GM21526 (cell line): ENCODE measurements around the gene KBTBD13.
"Not testable (repeated sequence)": the region's sequence is repeated elsewhere in the genome, so short reads cannot be mapped to it uniquely, and the experiment has no call there.

ENCODE experiments used
- ATAC-seq: cut with Tn5 transposase; IDR thresholded peaks from one replicate; pipeline ENCODE4 v1.9.1; 2021; ENCODE audit warnings: moderate library complexity; ENCODE audit not compliant: unreplicated experiment, low FRiP score

The KBTBD13 gene

GRCh38 chr15:65076486-65077290, at the start of gene KBTBD13:
Gene KBTBD13, plus strand, starts transcription at chr15:65076746. Its CDS starts 70 bp downstream, at chr15:65076816.
- ATAC-seq, result no peak

- no peak for ATAC-seq
These were observed 49.8 kb upstream of the KBTBD13 start for GRCh38 chr15:65026756-65027155.

- no peak for ATAC-seq
These were observed 49.0 kb upstream of the KBTBD13 start for GRCh38 chr15:65027593-65027992.

GRCh38 chr15:65028338-65028737, 48.2 kb upstream of the KBTBD13 start:
- ATAC-seq, result no peak

- ATAC-seq, result peak; percentile 72
These were observed 47.4 kb upstream of the KBTBD13 start, which contains the start of gene MTFMT for GRCh38 chr15:65028921-65029735. Gene MTFMT, minus strand, starts transcription at chr15:65029639. Its CDS starts 26 bp downstream, at chr15:65029613.

GRCh38 chr15:65029736-65030208, 46.8 kb upstream of the KBTBD13 start:
- no peak for ATAC-seq

- no peak for ATAC-seq
These were observed 43.6 kb upstream of the KBTBD13 start for GRCh38 chr15:65032801-65033537.

- ATAC-seq, result no peak
These were observed 42.8 kb upstream of the KBTBD13 start for GRCh38 chr15:65033659-65034269.

- no peak for ATAC-seq
These were observed 41.8 kb upstream of the KBTBD13 start for GRCh38 chr15:65034719-65035118.

- ATAC-seq, result no peak
These were observed 39.2 kb upstream of the KBTBD13 start for GRCh38 chr15:65037309-65037708.

GRCh38 chr15:65038428-65038827, 38.1 kb upstream of the KBTBD13 start:
- ATAC-seq, result no peak

GRCh38 chr15:65038836-65039235, 37.7 kb upstream of the KBTBD13 start:
- ATAC-seq, result no peak

GRCh38 chr15:65040461-65040860, 36.1 kb upstream of the KBTBD13 start:
- ATAC-seq, result no peak

- no peak for ATAC-seq
These were observed 34.8 kb upstream of the KBTBD13 start for GRCh38 chr15:65041787-65042186.

- no peak for ATAC-seq
These were observed 33.7 kb upstream of the KBTBD13 start for GRCh38 chr15:65042776-65043327.

GRCh38 chr15:65044218-65044617, 32.3 kb upstream of the KBTBD13 start:
- not testable (repeated sequence) for ATAC-seq

- ATAC-seq, result no peak
These were observed 31.6 kb upstream of the KBTBD13 start, which contains the start of gene SLC51B for GRCh38 chr15:65044724-65045481. Gene SLC51B, plus strand, starts transcription at chr15:65045387. Its CDS starts 4,618 bp downstream, at chr15:65050005.

GRCh38 chr15:65048241-65048640, 28.3 kb upstream of the KBTBD13 start:
- no peak for ATAC-seq

GRCh38 chr15:65049418-65049840, 27.1 kb upstream of the KBTBD13 start:
- peak; percentile 78 for ATAC-seq
